GM18951 (cell line): ENCODE results near the gene EXOC3L2.
"Not testable (repeated sequence)": the region's sequence is repeated elsewhere in the genome, so short reads cannot be mapped to it uniquely, and the experiment has no call there.

Experiments used
- POLR2A ChIP-seq: IDR thresholded peaks from 4 replicates; pipeline ENCODE4 v1.6.1; 2011; ENCODE audit warnings: mild to moderate bottlenecking; ENCODE audit not compliant: insufficient read length, insufficient read depth; ENCODE audit errors: extremely low read depth
- in situ Hi-C: fragments of 300-500 bp; cut with MboI; formaldehyde crosslinking; loops from one replicate; pipeline ENCODE4 v1.12.0; 2022; ENCODE audit warnings: low sequenced_read_pairs, mixed read lengths, inconsistent platforms; ENCODE audit not compliant: unreplicated experiment

EXOC3L2 gene

GRCh38 chr19:45250216-45250831 is 5.1 kb upstream of the EXOC3L2 start:
- in situ Hi-C loops: no loop called here
- TF ChIP-seq POLR2A: no peak

- in situ Hi-C loops: no loop called here
- no peak for TF ChIP-seq POLR2A
These were observed 4.2 kb upstream of the EXOC3L2 start for GRCh38 chr19:45249261-45250033.

- in situ Hi-C loops: no loop called here
- TF ChIP-seq POLR2A: no peak
These were observed 1.9 kb upstream of the EXOC3L2 start for GRCh38 chr19:45247136-45247535.

- no peak for TF ChIP-seq POLR2A
- in situ Hi-C loops: no loop called here
These were observed 619 bp upstream of the EXOC3L2 start for GRCh38 chr19:45245826-45246225.

GRCh38 chr19:45244133-45244794 is 943 bp downstream of the EXOC3L2 start:
- in situ Hi-C loops: no loop called here
- TF ChIP-seq POLR2A: no peak

- TF ChIP-seq POLR2A: no peak
- in situ Hi-C loops: no loop called here
These were observed 2.0 kb downstream of the EXOC3L2 start for GRCh38 chr19:45243144-45243732.

- in situ Hi-C loops: no loop called here
These were observed 6.7 kb downstream of the EXOC3L2 start for GRCh38 chr19:45238556-45238955.

GRCh38 chr19:45235485-45235884 is 9.7 kb downstream of the EXOC3L2 start:
- TF ChIP-seq POLR2A: no peak
- in situ Hi-C loops: no loop called here

More at GRCh38 chr19:45238556-45238955, 6.7 kb downstream of the EXOC3L2 start:
- no peak for TF ChIP-seq POLR2A

GRCh38 chr19:45234089-45234869 is 10.9 kb downstream of the EXOC3L2 start:
- no peak for TF ChIP-seq POLR2A
- in situ Hi-C loops: no loop called here

GRCh38 chr19:45231891-45232290 is 13.3 kb downstream of the EXOC3L2 start:
- in situ Hi-C loops: no loop called here
- TF ChIP-seq POLR2A: no peak

GRCh38 chr19:45229056-45229455 is 16.2 kb downstream of the EXOC3L2 start:
- in situ Hi-C loops: not testable (repeated sequence)

GRCh38 chr19:45224645-45225044 is 20.6 kb downstream of the EXOC3L2 start:
- in situ Hi-C loops: no loop called here
- TF ChIP-seq POLR2A: no peak

GRCh38 chr19:45223879-45224278 is 21.3 kb downstream of the EXOC3L2 start:
- in situ Hi-C loops: no loop called here
- no peak for TF ChIP-seq POLR2A

- in situ Hi-C loops: no loop called here
- no peak for TF ChIP-seq POLR2A
These were observed 22.5 kb downstream of the EXOC3L2 start for GRCh38 chr19:45222724-45223123.
